Hepatocyte (in vitro differentiated cells): ENCODE results near the gene NEFH. TPM values are rescaled to one million over a fixed set of nuclear protein-coding genes. Genes with fewer than 3 reads are reported as not detected.

Source experiments
- DNase-seq: peaks from one replicate; pipeline ENCODE4 v3.0.0-alpha.2; 2016; ENCODE audit warnings: low spot score
- H2AFZ ChIP-seq: fragments of 200-600 bp; sonication (generic); 2 replicates; pipeline ENCODE4 v1.6.0; 2016; ENCODE audit warnings: antibody characterized with exemption, mild to moderate bottlenecking
- H3K27ac ChIP-seq: fragments of 200-600 bp; sonication (generic); 2 replicates; pipeline ENCODE4 v1.5.1; 2016; ENCODE audit warnings: mild to moderate bottlenecking
- H3K27me3 ChIP-seq: fragments of 200-600 bp; sonication (generic); 2 replicates; pipeline ENCODE4 v1.6.1; 2016
- H3K36me3 ChIP-seq: fragments of 200-600 bp; sonication (generic); replicated peaks from 2 replicates; pipeline ENCODE4 v1.5.1; 2016; ENCODE audit warnings: low read depth; ENCODE audit not compliant: insufficient read depth
- H3K4me1 ChIP-seq: fragments of 200-600 bp; sonication (generic); 2 replicates; pipeline ENCODE4 v1.5.1; 2016; ENCODE audit warnings: mild to moderate bottlenecking, moderate library complexity; ENCODE audit not compliant: insufficient read depth
- H3K4me2 ChIP-seq: fragments of 200-600 bp; sonication (generic); 2 replicates; pipeline ENCODE4 v1.6.0; 2016
- H3K4me3 ChIP-seq: fragments of 200-600 bp; sonication (generic); 2 replicates; pipeline ENCODE4 v1.5.1; 2016; ENCODE audit warnings: mild to moderate bottlenecking
- H3K79me2 ChIP-seq: fragments of 200-600 bp; sonication (generic); 2 replicates; pipeline ENCODE4 v1.6.0; 2017; ENCODE audit warnings: mild to moderate bottlenecking
- H3K9me2 ChIP-seq: fragments of 200-600 bp; sonication (generic); replicated peaks from 2 replicates; pipeline ENCODE4 v1.6.0; 2017; ENCODE audit warnings: mild to moderate bottlenecking; ENCODE audit not compliant: insufficient read depth
- H3K9me3 ChIP-seq: fragments of 200-600 bp; sonication (generic); 2 replicates; pipeline ENCODE4 v1.5.1; 2016; ENCODE audit warnings: low read depth, mild to moderate bottlenecking
- H4K20me1 ChIP-seq: fragments of 200-600 bp; sonication (generic); 2 replicates; pipeline ENCODE4 v1.6.0; 2016; ENCODE audit warnings: mild to moderate bottlenecking; ENCODE audit not compliant: insufficient read depth, poor library complexity, severe bottlenecking
- CTCF ChIP-seq: fragments of 200-600 bp; sonication (generic); IDR thresholded peaks from 2 replicates; pipeline ENCODE4 v1.5.1; 2016; ENCODE audit warnings: antibody characterized with exemption, mild to moderate bottlenecking; ENCODE audit not compliant: poor library complexity
- EZH2 ChIP-seq: fragments of 200-600 bp; sonication (generic); IDR thresholded peaks from 2 replicates; pipeline ENCODE4 v1.6.1; 2016; ENCODE audit warnings: antibody characterized with exemption, mild to moderate bottlenecking, borderline replicate concordance
- EZH2phosphoT487 ChIP-seq: fragments of 200-600 bp; sonication (generic); IDR thresholded peaks from one replicate; pipeline ENCODE4 v1.6.1; 2018; ENCODE audit warnings: antibody characterized with exemption, mild to moderate bottlenecking, low read depth, moderate library complexity; ENCODE audit not compliant: unreplicated experiment, severe bottlenecking
- WGBS: methylation state at CpG from one replicate; pipeline ENCODE4 v1.1.6; 2016; ENCODE audit warnings: low lambda C conversion rate; ENCODE audit errors: missing lambda C conversion rate; 5-methylcytosine and 5-hydroxymethylcytosine counted together
- polyA plus RNA-seq: library from polyadenylated mRNA; unstranded; fragments of >200 nt; fragmentation: Nextera tagmentation; extraction: Ambion mirVana; gene quantifications from 2 replicates; pipeline ENCODE4 v1.2.1, GENCODE V29; 2016
- total RNA-seq: library from RNA; depleted of rRNA; stranded (reverse); fragments of >200 nt; gene quantifications from 2 replicates; pipeline ENCODE4 v1.2.3, GENCODE V29; 2014

NEFH gene
- total and polyA plus RNA-seq, 2 experiments from 2014 or later = 0.03 to 0.98 TPM

DNA sequence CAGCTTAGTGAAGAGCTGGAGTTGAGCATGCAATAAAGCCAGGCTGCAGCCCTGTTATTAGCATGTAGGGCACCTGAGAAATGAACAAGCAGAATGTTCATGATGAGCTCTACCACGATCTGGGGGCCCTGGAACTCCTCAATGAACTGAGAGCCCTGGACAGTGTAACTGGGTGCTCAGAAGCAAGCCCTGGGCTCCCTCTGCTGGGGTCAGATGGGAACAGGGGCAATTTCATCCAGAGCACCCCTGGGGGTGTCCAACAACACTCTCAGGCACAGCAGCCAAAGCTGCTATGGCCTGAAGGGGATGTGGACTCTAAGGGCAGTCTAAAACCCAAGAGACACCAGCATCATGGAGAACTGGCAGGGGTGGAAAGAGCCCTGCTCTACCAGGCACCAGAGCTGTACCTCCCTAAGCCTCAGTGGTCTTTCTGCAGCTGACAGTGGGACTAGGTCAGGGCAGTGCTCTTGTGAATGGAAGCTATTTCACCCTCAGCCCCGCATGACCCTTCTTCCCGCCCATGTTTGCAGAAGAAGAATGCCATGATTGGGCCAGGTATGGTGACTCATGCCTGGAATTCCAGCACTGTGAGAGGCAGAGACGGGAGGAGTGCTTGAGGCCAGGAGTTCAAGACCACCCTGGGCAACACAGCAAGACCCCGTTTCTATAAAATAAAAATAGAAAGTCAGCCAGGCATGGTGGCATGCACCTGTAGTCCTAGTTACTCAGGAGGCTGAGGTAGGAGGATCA is 44.6 kb downstream of the NEFH start:
- Histone ChIP-seq H3K79me2 (no peaks in the 10 kb centered on the region), H3K36me3 (no peaks in the 10 kb centered on the region), H3K27me3 (no peaks in the 10 kb centered on the region), H3K27ac (no peak overlapping the region), H3K9me2 (no peaks in the 10 kb centered on the region), H3K4me1 (no peaks in the 10 kb centered on the region), H4K20me1 (no peaks in the 10 kb centered on the region), H3K9me3 (no peaks in the 10 kb centered on the region), H2AFZ (no peak overlapping the region), H3K4me2 (no peak overlapping the region), H3K4me3 (no peak overlapping the region)
- TF ChIP-seq CTCF = peak; percentile 36
- TF ChIP-seq EZH2phosphoT487 = no peak
- 68% methylated on average over 5 of the region's 5 CpGs for WGBS
- DNase-seq = peak; percentile 29

- Histone ChIP-seq H4K20me1 (no peaks in the 10 kb centered on the region), H3K4me2 (no peak overlapping the region)
- WGBS = 94% methylated on average over 7 of the region's 7 CpGs
These were observed 48.1 kb downstream of the NEFH start for GRCh38 chr22:29528144-29528543.

DNA sequence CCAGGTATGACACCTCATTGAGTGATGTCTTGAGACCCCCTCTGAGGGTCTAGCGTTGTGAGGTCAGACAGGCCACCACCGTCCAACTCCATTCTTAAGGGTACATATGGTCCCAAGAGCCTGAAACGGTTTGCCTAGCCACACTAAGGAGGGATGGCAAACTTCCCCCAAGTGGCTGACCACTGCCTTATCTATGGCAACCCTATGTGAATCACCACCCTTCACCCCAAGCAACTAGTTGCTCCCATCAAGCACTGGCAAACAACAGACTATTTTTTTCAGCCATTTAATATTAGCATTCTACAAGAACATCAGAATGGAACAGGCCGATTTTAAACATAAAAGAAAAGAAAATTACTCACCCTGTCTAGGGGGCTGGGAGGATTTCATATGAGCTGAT is 50.7 kb downstream of the NEFH start:
- Histone ChIP-seq H3K27me3 (no peaks in the 10 kb centered on the region), H4K20me1 (no peaks in the 10 kb centered on the region), H3K27ac (no peak overlapping the region), H3K79me2 (no peaks in the 10 kb centered on the region), H3K4me3 (no peak overlapping the region), H3K4me1 (no peaks in the 10 kb centered on the region), H2AFZ (no peak overlapping the region), H3K9me2 (no peaks in the 10 kb centered on the region), H3K4me2 (no peak overlapping the region), H3K9me3 (no peaks in the 10 kb centered on the region), H3K36me3 (no peaks in the 10 kb centered on the region)
- 89% methylated on average over 4 of the region's 4 CpGs for WGBS
- no peak for DNase-seq
- no peak for TF ChIP-seq CTCF
- TF ChIP-seq EZH2phosphoT487 = no peak
- no peak for TF ChIP-seq EZH2

More at GRCh38 chr22:29528144-29528543, 48.1 kb downstream of the NEFH start:
- no peaks in the 10 kb centered on the region for H3K4me1 ChIP-seq
- H3K9me3 ChIP-seq = no peaks in the 10 kb centered on the region
- no peak overlapping the region for H3K27ac ChIP-seq
- DNase-seq = no peak
- TF ChIP-seq CTCF (no peak), EZH2 (no peak), EZH2phosphoT487 (no peak)
- H3K36me3 ChIP-seq = no peaks in the 10 kb centered on the region
- no peaks in the 10 kb centered on the region for H3K9me2 ChIP-seq
- no peak overlapping the region for H3K4me3 ChIP-seq
- H2AFZ ChIP-seq = no peak overlapping the region
- H3K79me2 ChIP-seq = no peaks in the 10 kb centered on the region
- no peaks in the 10 kb centered on the region for H3K27me3 ChIP-seq
